Measurements from ENCODE around the gene MUC5B.

DNA sequence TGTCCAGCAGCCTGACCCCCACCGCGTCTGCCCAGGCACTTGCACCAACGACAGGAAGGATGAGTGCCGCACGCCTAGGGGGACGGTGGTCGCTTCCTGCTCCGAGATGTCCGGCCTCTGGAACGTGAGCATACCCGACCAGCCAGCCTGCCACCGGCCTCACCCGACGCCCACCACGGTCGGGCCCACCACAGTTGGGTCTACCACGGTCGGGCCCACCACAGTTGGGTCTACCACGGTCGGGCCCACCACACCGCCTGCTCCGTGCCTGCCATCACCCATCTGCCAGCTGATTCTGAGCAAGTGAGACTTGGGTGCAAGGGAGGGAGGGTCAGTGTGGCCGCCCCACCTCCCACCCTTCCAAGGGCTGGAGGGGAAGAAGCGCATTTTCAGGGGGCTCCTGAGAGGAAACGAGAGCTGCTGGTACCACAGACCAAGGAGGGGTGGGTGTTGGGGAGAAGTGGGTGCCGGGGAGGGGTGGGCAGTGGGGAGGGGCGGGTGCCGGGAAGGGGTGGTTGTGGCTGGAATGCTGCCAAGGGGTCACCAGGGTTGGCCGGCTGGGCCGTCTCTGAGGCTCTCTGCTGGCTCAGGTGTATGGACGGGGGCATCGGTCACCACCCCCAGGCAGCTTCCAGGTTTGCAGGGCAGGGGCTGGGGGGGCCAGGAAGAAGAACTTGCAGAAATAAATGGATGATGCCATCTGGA is 27.7 kb upstream of the MUC5B start:
- TF ChIP-seq, protein P1, sequence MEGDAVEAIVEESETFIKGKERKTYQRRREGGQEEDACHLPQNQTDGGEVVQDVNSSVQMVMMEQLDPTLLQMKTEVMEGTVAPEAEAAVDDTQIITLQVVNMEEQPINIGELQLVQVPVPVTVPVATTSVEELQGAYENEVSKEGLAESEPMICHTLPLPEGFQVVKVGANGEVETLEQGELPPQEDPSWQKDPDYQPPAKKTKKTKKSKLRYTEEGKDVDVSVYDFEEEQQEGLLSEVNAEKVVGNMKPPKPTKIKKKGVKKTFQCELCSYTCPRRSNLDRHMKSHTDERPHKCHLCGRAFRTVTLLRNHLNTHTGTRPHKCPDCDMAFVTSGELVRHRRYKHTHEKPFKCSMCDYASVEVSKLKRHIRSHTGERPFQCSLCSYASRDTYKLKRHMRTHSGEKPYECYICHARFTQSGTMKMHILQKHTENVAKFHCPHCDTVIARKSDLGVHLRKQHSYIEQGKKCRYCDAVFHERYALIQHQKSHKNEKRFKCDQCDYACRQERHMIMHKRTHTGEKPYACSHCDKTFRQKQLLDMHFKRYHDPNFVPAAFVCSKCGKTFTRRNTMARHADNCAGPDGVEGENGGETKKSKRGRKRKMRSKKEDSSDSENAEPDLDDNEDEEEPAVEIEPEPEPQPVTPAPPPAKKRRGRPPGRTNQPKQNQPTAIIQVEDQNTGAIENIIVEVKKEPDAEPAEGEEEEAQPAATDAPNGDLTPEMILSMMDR (IDR thresholded peaks at IDR 0.05) = no peak
- TF ChIP-seq POLR2A (IDR thresholded peaks at IDR 0.05) = no peak
- TF ChIP-seq EP300 (IDR thresholded peaks at IDR 0.05) = no peak

All from ovary (tissue), 3 donors.